IMR-90 (cell line): Measurements from ENCODE around the gene NRXN2. TPM values are rescaled to one million over a fixed set of nuclear protein-coding genes. Genes with fewer than 3 reads are reported as not detected.

Experiments
- ATAC-seq: fragments of 200-7000 bp; cut with Tn5 transposase; 2 replicates; pipeline ENCODE4 v1.9.1; 2020; ENCODE audit warnings: low read depth, mild to moderate bottlenecking, moderate library complexity
- BruUV-seq: library from RNA; stranded (reverse); fragments of 400-500 nt; replicated peaks from 2 replicates; lab custom pipeline; 2021; lab: Mats Ljungman, UMichigan
- CTCF ChIA-PET: fragments of 300-600 bp; formaldehyde crosslinking; extraction: SDS; loops from one replicate; lab custom pipeline; 2021; ENCODE audit warnings: antibody characterized with exemption; lab: Yijun Ruan, JAX
- POLR2A ChIA-PET: fragments of 300-600 bp; sonication (Branson Sonifier 250); formaldehyde crosslinking; loops from one replicate; lab custom pipeline; 2022; ENCODE audit warnings: antibody characterized with exemption; ENCODE audit not compliant: unreplicated experiment; lab: Charles Lee
- DNase-seq: peaks from one replicate; pipeline ENCODE4 v3.0.0; 2013
- H2AFZ ChIP-seq: replicated peaks from 2 replicates; pipeline ENCODE3; 2013; ENCODE audit warnings: low read length, mild to moderate bottlenecking; ENCODE audit not compliant: poor library complexity
- H2AK5ac ChIP-seq: 2 replicates; pipeline ENCODE4 v1.6.1; 2013; ENCODE audit warnings: low read depth, low read length, inconsistent platforms
- H2AK9ac ChIP-seq: replicated peaks from 2 replicates; pipeline ENCODE3; 2013; ENCODE audit warnings: mild to moderate bottlenecking, low read depth, low read length, moderate library complexity; ENCODE audit not compliant: poor library complexity
- H2BK120ac ChIP-seq: 2 replicates; pipeline ENCODE4 v1.6.1; 2013; ENCODE audit warnings: low read depth, low read length, inconsistent platforms
- H2BK15ac ChIP-seq: 3 replicates; pipeline ENCODE4 v1.6.1; 2013; ENCODE audit warnings: low read depth, low read length, inconsistent platforms
- H2BK20ac ChIP-seq: 2 replicates; pipeline ENCODE4 v1.6.1; 2013; ENCODE audit warnings: low read depth, mild to moderate bottlenecking, inconsistent platforms, low read length, moderate library complexity
- H2BK5ac ChIP-seq: 2 replicates; pipeline ENCODE4 v1.6.1; 2013; ENCODE audit warnings: mild to moderate bottlenecking, low read depth, low read length, inconsistent platforms; ENCODE audit not compliant: poor library complexity, severe bottlenecking
- H3K14ac ChIP-seq: replicated peaks from 2 replicates; pipeline ENCODE4 v1.6.1; 2013; ENCODE audit warnings: low read depth, low read length, inconsistent platforms
- H3K18ac ChIP-seq: 2 replicates; pipeline ENCODE4 v1.6.1; 2013; ENCODE audit warnings: low read depth, low read length, control low read depth
- H3K23ac ChIP-seq: 2 replicates; pipeline ENCODE4 v1.6.1; 2013; ENCODE audit warnings: low read depth, low read length, inconsistent platforms
- H3K27ac ChIP-seq: 2 replicates; pipeline ENCODE4 v1.5.1; 2013; ENCODE audit warnings: mild to moderate bottlenecking, control low read depth, low read length; ENCODE audit not compliant: insufficient read depth
- H3K27me3 ChIP-seq: 2 replicates; pipeline ENCODE4 v1.6.1; 2013; ENCODE audit warnings: low read length; ENCODE audit not compliant: control insufficient read depth, insufficient read depth
- H3K36me3 ChIP-seq: 2 replicates; pipeline ENCODE4 v1.6.1; 2013; ENCODE audit warnings: low read length, mixed read lengths; ENCODE audit not compliant: control insufficient read depth, insufficient read depth
- H3K4ac ChIP-seq: 2 replicates; pipeline ENCODE4 v1.6.1; 2013; ENCODE audit warnings: low read depth, low read length, inconsistent platforms
- H3K4me1 ChIP-seq: 2 replicates; pipeline ENCODE4 v1.6.1; 2013; ENCODE audit warnings: low read length, mixed read lengths; ENCODE audit not compliant: control insufficient read depth, insufficient read depth
- H3K4me2 ChIP-seq: 2 replicates; pipeline ENCODE4 v1.6.1; 2013; ENCODE audit warnings: low read depth, mild to moderate bottlenecking, control low read depth, low read length, moderate library complexity
- H3K4me3 ChIP-seq: 2 replicates; pipeline ENCODE4 v1.5.1; 2013; ENCODE audit warnings: low read depth, mild to moderate bottlenecking, control low read depth, low read length, moderate library complexity; ENCODE audit not compliant: insufficient read depth
- H3K56ac ChIP-seq: 2 replicates; pipeline ENCODE4 v1.6.1; 2013; ENCODE audit warnings: low read length, inconsistent platforms; ENCODE audit not compliant: insufficient read depth; ENCODE audit errors: extremely low read depth
- H3K79me1 ChIP-seq, 2 experiments: 2 replicates each; pipeline ENCODE4 v1.6.1; 2013; ENCODE audit warnings: low read length in 2 of 2, inconsistent platforms in 1 of 2, low read depth in 1 of 2
- H3K9ac ChIP-seq: 2 replicates; pipeline ENCODE4 v1.6.1; 2013; ENCODE audit warnings: low read depth, low read length, control low read depth
- H3K9me1 ChIP-seq: 2 replicates; pipeline ENCODE4 v1.6.1; 2013; ENCODE audit warnings: low read length, inconsistent platforms; ENCODE audit not compliant: insufficient read depth
- H3K9me3 ChIP-seq: 2 replicates; pipeline ENCODE4 v1.6.1; 2013; ENCODE audit warnings: low read length; ENCODE audit not compliant: control insufficient read depth, insufficient read depth
- H4K20me1 ChIP-seq: 2 replicates; pipeline ENCODE4 v1.6.1; 2013; ENCODE audit warnings: low read length, inconsistent platforms; ENCODE audit not compliant: insufficient read depth
- H4K5ac ChIP-seq: 2 replicates; pipeline ENCODE4 v1.6.1; 2013; ENCODE audit warnings: mild to moderate bottlenecking, low read depth, low read length, control low read depth
- H4K8ac ChIP-seq, 2 experiments: 2 replicates each; pipeline ENCODE4 v1.6.1; 2013; ENCODE audit warnings: low read depth in 2 of 2, low read length in 2 of 2, control low read depth in 1 of 2, inconsistent platforms in 1 of 2
- H4K91ac ChIP-seq: 2 replicates; pipeline ENCODE4 v1.6.1; 2013; ENCODE audit warnings: low read depth, low read length, inconsistent platforms; ENCODE audit not compliant: insufficient read depth
- NFE2L2 ChIP-seq: fragments of 150-350 bp; IDR thresholded peaks from 2 replicates; pipeline ENCODE4 v1.6.1; 2016; ENCODE audit warnings: low read depth, mild to moderate bottlenecking, low read length
- RAD21 ChIP-seq: IDR thresholded peaks from 2 replicates; pipeline ENCODE4 v1.6.1; 2012; ENCODE audit warnings: low read length, improper control_type of control experiment
- WGBS, 2 experiments: methylation state at CpG; one replicate each; pipeline versions ENCODE4 v1.1.5 to v1.1.7; 2013; ENCODE audit warnings: missing lambda C conversion rate in 2 of 2; ENCODE audit not compliant: insufficient read length in 1 of 2; ENCODE audit errors: extremely low coverage in 2 of 2; 5-methylcytosine and 5-hydroxymethylcytosine counted together
- dilution Hi-C: fragments of 300-500 bp; cut with HindIII; formaldehyde crosslinking; loops from one replicate; pipeline ENCODE4 v1.14.3; 2018; ENCODE audit warnings: low sequenced_read_pairs; ENCODE audit not compliant: unreplicated experiment
- in situ Hi-C: fragments of 300-500 bp; cut with MboI; formaldehyde crosslinking; loops from 3 replicates; pipeline ENCODE4 v1.14.3; 2019; ENCODE audit warnings: low sequenced_read_pairs, inconsistent platforms, mixed read lengths
- intact Hi-C: fragments of 100-400 bp; cut with micrococcal nuclease; formaldehyde crosslinking; loops from 2 replicates; pipeline ENCODE4 v1.10.0; 2022
- polyA plus RNA-seq, 3 experiments: library from polyadenylated mRNA; depleted of rRNA; stranded (reverse); fragments of >200 nt; gene quantifications; 2 replicates each; pipeline ENCODE4 v1.2.3, GENCODE V29; 2012; ENCODE audit warnings: low replicate concordance in 1 of 3
- total RNA-seq: library from RNA; depleted of rRNA; stranded (reverse); fragments of >200 nt; gene quantifications from 2 replicates; pipeline ENCODE4 v1.2.3, GENCODE V29; 2012

The NRXN2 gene
- total and polyA plus RNA-seq, 2 of the 4 experiments (the other 2 are of a cell fraction), result 0.18 to 0.22 TPM

DNA sequence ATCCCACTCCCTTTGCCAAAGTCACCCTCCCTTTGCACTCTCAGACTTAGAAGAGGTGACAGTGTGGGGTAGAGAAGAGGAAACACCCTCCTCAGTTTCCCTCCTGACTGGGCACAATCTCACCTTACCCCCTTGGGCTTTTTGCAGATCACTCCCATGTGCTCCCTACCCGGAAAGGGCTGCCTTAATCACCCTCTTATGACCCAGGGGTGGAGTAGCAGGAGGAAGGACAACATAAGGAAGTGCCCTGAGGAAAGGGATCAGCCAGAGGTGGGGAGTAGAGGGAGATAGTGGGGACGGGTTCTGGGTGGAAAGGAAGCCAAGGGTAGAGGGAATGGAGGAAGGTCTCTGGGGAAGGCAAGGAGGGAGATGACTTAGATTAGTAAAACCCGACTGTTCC is 52.0 kb downstream of the NRXN2 start:
- no peak for DNase-seq
- Histone ChIP-seq H2BK20ac (no peak overlapping the region), H3K9me3 (no peaks in the 10 kb centered on the region), H3K4me3 (no peak overlapping the region), H2AK9ac (no peak overlapping the region), H2AK5ac (no peak overlapping the region), H3K18ac (no peak overlapping the region), H2AFZ (no peak overlapping the region), H3K27ac (no peak overlapping the region), H3K4me2 (no peak overlapping the region), H4K20me1 (no peaks in the 10 kb centered on the region), H3K4ac (no peak overlapping the region), H3K9me1 (peaks cover 4% of the 10 kb centered on the region; the same call in 1 of the 2 replicates), H3K4me1 (peaks cover 8% of the 10 kb centered on the region), H3K79me1 (no peaks in the 10 kb centered on the region), H2BK120ac (no peak overlapping the region), H2BK15ac (no peak overlapping the region), H3K27me3 (peaks cover 69% of the 10 kb centered on the region), H4K8ac (no peak overlapping the region), H3K14ac (no peak overlapping the region), H4K91ac (no peak overlapping the region), H3K56ac (no peak overlapping the region), H4K5ac (no peak overlapping the region), H2BK5ac (no peak overlapping the region), H3K36me3 (no peaks in the 10 kb centered on the region), H3K9ac (no peak overlapping the region), H3K23ac (no peak overlapping the region)
- no CpG with 5 or more reads among the region's 3 CpGs for WGBS, 2 experiments
- TF ChIP-seq NFE2L2 (no peak), RAD21 (no peak)
- dilution Hi-C loops, result no loop called here
- ATAC-seq, result no peak
- intact Hi-C loops, result no loop called here
- no TSS peak for BruUV-seq
- ChIA-PET CTCF (no interaction called here), POLR2A (no interaction called here)
- in situ Hi-C loops, result no loop called here
